Measurements from ENCODE around the gene MYD88.

DNA sequence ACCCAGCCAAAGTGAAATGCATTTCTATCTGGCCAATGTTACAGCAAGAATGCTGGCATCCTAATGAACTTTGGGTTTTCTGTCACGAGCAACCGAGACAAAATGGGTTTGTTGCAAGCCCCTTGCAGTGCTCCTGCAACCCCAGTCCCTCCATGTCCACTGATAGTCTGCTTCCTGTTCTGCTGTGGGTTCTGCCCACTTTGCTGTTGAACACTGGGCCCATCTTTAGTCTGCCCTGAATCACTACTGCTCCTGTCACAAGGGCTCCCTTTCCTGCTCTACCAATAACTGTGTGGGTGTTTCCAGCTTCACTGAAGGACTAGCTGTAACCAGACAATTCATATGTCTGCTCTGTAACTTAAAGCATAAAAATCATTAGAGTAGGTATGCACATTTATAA is 14.1 kb downstream of the MYD88 start:
- TF ChIP-seq, protein P1, sequence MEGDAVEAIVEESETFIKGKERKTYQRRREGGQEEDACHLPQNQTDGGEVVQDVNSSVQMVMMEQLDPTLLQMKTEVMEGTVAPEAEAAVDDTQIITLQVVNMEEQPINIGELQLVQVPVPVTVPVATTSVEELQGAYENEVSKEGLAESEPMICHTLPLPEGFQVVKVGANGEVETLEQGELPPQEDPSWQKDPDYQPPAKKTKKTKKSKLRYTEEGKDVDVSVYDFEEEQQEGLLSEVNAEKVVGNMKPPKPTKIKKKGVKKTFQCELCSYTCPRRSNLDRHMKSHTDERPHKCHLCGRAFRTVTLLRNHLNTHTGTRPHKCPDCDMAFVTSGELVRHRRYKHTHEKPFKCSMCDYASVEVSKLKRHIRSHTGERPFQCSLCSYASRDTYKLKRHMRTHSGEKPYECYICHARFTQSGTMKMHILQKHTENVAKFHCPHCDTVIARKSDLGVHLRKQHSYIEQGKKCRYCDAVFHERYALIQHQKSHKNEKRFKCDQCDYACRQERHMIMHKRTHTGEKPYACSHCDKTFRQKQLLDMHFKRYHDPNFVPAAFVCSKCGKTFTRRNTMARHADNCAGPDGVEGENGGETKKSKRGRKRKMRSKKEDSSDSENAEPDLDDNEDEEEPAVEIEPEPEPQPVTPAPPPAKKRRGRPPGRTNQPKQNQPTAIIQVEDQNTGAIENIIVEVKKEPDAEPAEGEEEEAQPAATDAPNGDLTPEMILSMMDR (conservative IDR thresholded peaks at IDR 0.05 in 1 of 2, IDR thresholded peaks at IDR 0.05 in 1 of 2; ENCODE audit: extremely low read depth in 1 of 2, insufficient read depth in 1 of 2, low read depth in 1 of 2, low read length in 2 of 2) = no peak
- TF ChIP-seq EZH2 (IDR thresholded peaks at IDR 0.05; ENCODE audit: borderline replicate concordance, low read length) = no peak
